AG09319 (cell line): ENCODE measurements around the gene PDZRN3.
A peak's percentile ranks its signal among the peaks of the same experiment; 100 is the strongest.

Experiments
- DNase-seq: peaks from one replicate; pipeline ENCODE4 v3.0.0-alpha.2; 2010; ENCODE audit warnings: low read depth; ENCODE audit errors: extremely low read depth
- TF ChIP-seq, protein P1 (sequence below): IDR thresholded peaks from 2 replicates; pipeline ENCODE4 v1.5.1; 2011; ENCODE audit warnings: low read depth, mild to moderate bottlenecking, inconsistent platforms, low read length, moderate library complexity

PDZRN3 gene

DNA sequence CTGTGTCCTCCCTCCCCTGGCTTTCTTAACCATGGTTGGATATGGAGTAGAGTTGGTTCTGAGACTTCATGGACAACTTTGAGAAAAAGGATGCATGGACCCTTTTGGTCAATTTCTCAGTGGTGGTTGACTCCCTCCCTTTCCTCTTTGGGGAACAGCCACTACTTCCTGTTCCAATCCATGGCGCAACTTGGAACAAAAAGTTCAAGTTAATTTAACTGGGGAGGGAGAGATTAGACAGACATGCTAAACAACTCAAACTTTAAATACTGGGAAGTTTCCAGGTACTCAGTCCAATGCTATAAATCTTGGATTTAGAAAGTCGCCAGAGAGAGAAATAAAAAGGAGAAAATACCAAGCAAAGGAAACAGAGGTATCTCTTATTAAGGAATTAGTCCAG, 202.2 kb downstream of the PDZRN3 start:
- TF ChIP-seq, protein P1, sequence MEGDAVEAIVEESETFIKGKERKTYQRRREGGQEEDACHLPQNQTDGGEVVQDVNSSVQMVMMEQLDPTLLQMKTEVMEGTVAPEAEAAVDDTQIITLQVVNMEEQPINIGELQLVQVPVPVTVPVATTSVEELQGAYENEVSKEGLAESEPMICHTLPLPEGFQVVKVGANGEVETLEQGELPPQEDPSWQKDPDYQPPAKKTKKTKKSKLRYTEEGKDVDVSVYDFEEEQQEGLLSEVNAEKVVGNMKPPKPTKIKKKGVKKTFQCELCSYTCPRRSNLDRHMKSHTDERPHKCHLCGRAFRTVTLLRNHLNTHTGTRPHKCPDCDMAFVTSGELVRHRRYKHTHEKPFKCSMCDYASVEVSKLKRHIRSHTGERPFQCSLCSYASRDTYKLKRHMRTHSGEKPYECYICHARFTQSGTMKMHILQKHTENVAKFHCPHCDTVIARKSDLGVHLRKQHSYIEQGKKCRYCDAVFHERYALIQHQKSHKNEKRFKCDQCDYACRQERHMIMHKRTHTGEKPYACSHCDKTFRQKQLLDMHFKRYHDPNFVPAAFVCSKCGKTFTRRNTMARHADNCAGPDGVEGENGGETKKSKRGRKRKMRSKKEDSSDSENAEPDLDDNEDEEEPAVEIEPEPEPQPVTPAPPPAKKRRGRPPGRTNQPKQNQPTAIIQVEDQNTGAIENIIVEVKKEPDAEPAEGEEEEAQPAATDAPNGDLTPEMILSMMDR = no peak
- no peak for DNase-seq

DNA sequence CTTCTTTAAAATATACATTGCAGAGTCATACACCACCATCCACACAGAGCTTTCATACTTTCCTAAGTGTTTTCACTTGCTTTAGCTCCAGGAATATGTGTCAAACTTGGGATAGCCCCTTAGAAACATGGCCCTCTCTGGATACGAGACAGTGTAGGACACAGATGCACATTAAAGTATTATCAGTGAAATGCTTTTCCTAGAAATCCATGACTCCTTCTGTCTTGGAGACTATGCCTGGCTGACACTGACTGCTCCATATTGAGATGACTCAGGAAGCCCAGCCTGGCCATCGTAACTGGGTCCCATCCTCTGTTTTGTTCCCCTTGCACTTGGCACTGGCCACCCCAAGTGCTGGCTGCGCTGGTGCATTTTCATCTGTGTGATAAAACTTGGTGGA, 204.8 kb downstream of the PDZRN3 start:
- no peak for DNase-seq
- TF ChIP-seq, protein P1 = no peak

DNA sequence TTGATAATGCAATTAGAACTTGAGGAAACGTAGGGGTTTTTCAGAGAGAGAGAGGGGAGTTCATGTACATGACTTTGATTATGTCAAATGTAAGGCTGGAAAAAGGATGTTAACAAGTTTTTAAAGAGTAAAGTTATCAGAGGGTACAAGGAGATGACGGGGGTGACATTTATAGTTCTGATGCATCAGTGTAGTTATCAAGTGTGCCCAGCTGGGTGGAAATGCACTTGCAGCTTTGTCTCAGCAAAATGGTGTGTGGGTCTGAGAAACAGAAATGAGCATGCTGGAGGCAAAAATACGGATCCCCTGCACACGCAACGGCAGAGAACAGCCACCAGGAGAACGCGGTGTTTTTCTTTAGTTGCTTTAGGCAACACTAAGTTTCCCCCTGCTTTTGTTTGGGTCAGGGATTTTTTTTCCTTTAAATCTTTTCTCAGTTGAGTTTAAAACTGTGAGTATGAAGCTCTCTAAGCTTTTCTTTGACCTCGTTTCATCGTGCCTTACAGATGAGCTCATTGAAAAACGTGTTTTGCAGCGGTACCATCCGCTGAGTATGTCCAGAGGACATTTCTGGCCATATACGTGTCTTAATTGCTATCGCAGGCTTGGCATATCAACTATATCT, 205.4 kb downstream of the PDZRN3 start:
- TF ChIP-seq, protein P1 = peak; percentile 18
- no peak for DNase-seq

DNA sequence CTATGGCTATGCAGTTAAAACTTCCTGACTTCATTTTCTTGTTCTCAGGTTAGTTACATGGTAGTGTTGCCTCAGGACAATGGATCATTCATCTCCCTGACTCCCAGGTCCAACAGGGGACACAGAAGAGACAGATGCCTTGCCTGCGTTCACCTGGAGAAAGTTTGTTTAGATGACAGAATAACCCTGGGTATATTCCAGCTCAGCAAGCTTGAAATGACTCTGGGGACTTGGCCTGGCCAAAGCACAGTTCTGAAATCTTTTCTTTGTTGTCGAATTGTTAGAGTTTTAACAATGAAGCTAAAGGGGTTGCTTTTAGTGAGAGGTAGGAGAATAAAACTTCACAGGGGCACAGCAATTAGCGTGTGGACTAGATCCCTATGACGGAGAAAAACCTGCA, 206.1 kb downstream of the PDZRN3 start:
- TF ChIP-seq, protein P1 = no peak
- DNase-seq = no peak

DNA sequence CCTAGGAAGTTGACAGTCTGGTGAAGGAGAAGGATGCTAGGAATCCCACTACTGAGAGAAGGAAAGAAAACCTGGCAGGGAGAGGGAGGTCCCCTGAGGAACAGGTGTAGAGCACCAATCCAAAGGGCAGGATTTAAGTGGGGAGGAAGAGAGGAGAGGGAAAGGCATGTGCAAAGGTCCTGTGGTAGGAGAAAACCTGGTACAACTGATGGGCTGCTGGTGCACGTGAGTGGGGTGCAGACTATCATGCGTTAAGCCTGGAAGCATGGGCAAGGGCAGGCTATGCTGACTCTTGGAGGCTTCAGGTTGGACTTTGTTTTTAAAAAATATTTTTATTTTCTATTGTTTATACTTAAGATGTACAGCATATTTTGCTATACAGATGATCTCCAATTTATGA, 209.6 kb downstream of the PDZRN3 start:
- TF ChIP-seq, protein P1 = no peak
- DNase-seq = no peak

DNA sequence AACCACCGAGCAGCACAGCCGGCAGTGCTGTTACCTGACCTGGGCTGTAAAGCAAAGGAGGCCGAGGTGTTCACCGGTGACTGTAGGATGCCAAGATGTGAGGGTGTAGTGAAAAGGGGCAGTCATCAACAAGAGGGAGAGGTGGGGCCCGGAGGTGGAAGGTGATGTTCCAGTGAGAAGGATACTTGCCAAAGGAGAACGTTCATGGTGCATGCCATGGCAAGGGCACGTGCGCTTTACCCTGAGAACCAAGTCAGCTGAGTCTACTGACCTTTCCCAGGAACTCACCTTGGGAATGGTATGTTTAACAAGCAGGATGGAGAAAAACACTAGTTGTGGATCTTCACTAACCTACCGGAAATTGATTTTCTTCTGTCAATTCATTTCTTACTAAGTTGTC, 211.1 kb downstream of the PDZRN3 start:
- TF ChIP-seq, protein P1 = no peak

DNA sequence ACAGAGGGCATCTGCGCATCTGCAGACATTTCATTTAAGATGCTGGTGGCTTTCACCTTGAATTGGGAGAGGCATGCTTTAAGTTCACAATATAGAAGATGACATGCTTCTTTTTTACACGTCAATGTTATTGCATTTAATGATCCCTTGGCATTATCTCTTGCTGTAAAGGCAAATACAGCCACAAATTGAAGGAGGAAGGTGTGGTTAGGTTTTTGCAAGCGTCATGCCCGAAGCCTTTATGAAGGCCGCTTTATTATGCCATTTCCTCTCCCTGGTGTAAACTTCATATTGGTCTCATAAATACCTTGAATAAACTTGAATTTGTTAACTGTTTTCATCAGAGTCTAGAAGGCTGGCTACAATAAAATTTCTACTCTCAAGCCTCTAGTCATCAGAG, 212.7 kb downstream of the PDZRN3 start:
- TF ChIP-seq, protein P1 = no peak
- DNase-seq = no peak

More for the DNA sequence above, 211.1 kb downstream of the PDZRN3 start:
- DNase-seq = no peak
